Endometrium (tissue), 2 donors: ENCODE data around the gene RGS9.
A peak's percentile ranks its signal among the peaks of the same experiment; 100 is the strongest.
"Not testable (repeated sequence)": the region's sequence is repeated elsewhere in the genome, so short reads cannot be mapped to it uniquely, and the experiment has no call there.

Experiments
- FAIRE-seq: peaks from 2 replicates; lab custom pipeline; 2012; peaks lifted over from hg19 to GRCh38; lab: Jason Lieb, UNC
- donor health status: control.
- donor health status: control.

The RGS9 gene

GRCh38 chr17:65183736-65184135, 46.6 kb downstream of the RGS9 start:
- no peak for FAIRE-seq

DNA sequence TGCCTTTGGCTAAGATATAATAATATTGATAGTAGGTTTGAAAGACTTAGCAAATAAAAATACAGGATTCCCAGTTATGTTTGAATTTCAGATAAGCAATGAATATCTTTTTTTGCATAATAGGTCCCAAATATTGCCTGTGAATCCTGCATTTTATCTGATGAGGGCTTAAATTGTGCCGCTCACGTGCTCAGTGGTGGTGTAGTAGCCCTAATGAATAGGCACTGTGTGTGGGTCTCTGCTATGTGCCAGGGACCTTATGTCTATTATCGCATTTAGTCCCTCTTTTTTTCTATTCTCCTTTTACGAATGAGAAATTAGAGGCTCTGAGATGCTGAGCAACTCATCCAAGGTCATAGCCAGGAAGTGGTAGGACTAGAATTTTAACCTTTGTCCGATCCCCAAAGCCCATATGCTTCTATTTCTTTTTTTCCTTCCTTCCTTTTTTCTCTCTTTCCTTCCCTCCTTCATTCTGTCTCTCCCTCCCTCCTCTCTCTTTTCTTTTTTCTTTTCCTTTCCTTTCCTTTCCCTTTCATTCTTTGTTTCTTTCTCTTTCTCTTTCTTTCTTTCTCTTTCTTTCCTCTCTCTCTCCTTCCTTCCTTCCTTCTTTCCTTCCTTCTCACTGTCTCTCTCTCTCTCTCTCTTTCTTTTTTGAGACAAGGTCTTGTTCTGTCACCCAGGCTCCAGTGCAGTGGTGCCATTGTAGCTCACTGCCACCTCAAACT, 47.2 kb downstream of the RGS9 start:
- no peak for FAIRE-seq

DNA sequence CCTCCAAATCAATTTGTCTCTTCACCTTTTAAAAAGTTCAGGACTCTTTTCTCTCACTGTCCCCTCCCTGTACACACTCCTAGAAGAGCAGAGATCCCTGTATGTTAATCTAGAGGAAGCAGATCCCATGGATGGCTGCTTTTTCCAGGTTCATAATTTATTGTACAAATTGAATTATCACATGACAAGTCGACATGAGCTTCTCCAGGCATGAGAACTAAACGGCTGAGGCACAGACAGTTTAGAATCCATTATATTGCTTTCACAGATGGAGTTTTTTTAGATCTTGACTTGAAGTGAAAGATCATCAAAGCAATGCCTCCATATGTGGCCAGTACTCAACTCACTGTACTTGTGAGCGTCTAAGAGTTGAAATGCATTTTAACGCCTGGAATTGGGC, 47.9 kb downstream of the RGS9 start:
- no peak for FAIRE-seq

DNA sequence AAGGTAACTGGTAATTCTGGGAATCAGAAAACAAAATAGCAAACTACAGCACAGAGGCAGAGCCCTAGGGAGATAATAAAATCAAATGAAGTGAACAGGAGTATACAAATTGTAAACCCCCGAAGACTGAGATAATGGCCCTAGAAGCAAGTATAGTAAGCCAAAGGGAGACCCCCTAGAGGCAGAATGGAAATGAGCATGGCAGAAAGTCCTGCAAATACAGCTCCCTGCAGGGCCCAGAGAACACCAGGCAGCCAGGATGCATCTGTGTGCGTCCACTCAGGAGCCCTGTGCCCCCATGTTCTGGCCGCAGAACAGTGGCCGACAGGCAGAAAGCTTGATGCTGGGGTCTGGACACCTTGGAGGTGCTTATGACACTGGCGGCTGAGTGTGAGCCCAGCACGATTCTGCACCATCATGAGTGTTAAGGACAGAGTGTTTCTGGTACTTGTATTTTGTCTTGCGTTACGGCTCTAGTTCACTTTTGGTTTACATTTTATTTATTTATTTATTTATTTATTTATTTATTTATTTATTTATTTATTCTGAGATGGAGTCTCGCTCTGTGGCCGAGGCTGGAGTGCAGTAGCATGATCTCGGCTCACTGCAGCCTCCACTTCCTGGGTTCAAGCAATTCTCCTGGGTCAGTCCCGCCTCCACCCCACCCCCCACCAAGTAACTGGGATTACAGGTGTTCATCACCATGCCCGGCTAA, 48.7 kb downstream of the RGS9 start:
- FAIRE-seq, result no peak

- FAIRE-seq, result no peak
Observed at GRCh38 chr17:65190467-65191097, 53.4 kb downstream of the RGS9 start.

DNA sequence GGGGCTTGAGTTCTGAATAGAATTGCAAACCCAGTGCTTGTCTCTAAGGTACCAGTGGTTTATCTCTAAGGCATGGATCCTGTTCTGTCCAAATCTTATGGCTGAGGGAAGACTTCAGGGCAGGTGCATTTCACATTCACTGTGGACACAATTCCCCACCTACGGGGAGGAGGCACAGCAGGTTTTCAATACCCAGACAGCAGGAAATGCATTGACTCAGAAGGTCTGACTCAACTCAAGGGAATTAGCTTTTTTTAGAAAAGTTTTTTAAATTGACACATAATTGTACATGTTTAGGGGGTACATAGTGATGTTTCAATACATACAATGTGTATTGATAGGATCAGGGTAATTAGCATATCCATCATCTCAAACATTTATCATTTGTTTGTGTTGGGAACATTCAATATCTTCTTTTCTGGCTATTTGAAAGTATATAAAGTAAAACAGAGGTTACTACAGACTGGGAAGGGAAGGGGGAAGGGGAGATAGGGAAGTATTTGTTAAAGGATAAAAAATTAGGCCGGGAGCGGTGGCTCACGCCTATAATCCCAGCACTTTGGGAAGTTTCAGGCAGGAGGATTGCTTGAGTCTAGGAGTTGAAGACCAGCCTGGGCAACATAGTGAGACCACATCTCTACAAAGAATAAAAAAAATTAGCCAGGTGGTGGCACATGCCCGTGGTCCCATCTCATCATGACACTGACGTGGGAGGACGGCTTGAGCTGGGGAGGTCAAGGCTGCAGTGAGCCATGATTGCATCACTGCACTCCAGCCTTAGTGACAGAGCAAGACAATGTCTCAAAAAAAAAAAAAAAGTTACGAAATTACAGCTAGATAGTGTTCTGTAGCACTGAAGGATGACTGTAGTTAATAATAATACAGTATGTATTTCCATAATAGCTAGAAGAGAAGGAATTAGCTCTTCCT, 54.9 kb downstream of the RGS9 start:
- FAIRE-seq, result no peak

DNA sequence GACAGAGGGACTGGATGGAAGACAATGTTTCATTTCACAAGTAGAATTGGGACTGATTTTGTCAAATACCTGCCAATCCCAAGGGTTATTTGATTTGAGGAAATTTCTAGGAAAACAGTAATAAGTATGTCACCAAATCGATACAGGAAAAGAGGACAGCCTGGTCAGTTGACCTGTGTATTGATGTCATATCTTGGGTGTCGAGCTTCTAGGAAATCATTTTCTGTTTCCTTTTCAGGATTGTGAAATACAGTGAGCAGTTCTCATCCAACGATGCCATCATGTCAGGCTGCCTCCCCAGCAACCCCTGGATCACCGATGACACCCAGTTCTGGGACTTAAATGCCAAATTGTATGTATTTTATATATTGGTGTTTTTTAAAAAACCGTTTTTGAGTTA, 56.1 kb downstream of the RGS9 start:
- no peak for FAIRE-seq

DNA sequence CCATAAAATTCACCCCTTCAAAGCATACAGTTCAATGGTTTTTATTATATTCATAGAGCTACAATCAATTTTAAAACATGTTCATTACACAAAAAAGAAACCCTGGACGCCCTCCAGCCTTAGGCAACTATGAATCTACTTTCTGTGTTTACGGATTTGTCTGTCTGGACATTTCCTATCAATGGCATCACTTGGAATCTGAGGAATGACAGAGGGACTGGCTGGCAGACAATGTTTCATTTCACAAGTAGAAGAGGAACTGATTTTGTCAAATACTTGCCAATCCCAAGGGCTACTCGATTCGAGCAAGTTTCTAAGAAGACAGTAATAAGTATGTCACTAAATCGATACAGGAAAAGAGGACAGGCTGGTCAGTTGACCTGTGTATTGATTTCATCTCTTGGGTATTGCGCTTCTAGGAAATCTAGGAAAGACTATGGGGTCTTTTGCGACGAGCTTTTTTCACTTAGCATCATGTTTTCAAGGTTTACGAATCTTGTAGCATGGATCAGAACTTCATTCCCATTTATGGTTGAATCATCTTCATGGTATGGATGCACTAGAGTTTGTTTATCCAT, 56.6 kb downstream of the RGS9 start:
- FAIRE-seq, result no peak

- FAIRE-seq, result no peak
Observed at GRCh38 chr17:65194670-65195334, 57.6 kb downstream of the RGS9 start.

DNA sequence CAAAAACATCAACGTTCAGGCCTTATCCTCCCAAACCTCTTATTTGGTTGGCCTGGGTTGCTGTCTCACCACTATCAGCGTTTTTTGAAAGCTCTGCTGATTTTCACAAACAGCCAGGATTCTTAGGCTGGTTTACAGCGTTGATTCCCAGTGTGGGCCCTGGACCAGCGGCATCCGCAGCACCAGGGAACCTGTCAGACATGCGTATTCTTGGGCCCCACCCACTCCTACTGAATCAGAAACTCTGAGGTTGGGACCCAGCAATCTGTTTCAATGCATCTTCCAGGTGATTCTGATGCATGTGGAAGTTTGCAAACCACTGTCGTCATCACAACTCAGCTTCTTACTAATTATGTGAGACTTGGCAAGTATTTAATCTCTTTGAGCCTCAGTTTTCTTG, 58.5 kb downstream of the RGS9 start:
- FAIRE-seq, result no peak

DNA sequence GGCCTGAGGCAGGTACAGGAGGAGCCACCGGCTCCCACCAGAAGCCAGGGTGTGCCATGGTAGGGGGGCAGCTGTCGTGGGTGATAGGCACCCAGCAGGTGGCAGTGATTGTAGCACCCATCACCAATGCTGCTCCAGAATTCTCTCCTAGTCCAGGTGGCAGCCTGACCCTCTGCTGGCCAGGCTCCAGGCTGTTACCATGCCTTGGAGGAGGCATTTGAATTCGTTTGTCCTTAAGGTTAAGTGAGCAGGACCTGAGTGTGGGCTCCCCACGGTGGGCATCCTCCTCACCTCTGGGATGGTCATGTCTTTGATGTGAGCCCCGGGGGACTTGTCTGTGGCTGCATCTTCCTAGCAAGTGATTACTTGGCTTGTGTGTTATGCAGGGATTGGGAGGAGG, 59.4 kb downstream of the RGS9 start:
- no peak for FAIRE-seq

DNA sequence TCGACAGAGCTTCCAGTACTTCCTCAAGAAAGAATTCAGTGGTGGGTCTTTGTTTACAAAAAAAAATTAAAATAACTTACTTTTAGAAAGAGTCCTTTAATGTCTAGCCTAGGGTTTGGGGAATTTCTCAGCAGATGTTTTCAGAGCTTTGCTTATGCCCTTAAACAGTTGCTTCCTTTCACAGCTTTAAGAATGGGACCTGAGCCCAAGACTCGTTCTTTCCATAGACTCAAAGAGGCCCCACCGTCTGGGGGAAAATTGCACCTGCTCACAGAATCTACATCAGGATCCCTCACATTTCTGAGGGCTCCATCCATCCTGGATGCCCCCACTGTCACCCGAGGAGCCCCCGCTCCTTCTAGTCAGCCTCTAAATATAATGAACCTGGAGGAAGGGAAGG, 60.0 kb downstream of the RGS9 start:
- no peak for FAIRE-seq

DNA sequence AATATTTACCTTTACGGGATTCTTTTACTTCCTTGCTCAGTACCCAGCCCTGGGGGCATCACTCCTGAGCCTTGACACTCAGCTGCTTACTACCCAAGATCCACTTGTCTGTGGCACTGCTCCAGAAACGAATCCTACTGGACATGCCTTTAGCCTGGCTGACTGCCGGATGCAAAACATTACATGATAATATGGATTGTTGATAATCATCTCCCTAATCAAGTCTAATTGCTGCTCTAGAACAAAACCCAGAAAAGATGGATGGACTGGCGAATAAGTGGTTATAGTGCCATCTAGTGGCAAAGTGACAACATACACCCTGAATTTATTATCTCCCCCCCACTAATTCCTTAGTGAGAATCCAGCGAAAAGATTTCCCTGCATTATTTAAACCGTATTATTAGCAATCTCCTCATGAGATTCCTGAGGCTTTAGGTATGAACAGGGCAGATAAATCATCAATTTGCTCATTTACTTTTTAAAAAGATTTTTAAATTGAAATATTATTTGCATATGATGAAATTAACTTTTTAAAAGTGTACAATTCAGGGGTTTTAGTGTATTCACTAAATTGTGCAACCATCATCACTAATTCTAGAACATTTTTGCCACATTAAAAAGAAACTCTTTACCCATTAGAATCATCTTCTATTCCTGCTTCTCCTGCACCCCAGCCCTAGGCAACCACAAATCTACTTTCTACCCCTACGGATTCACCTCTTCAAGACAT, 61.6 kb downstream of the RGS9 start:
- peak; percentile 91 for FAIRE-seq

DNA sequence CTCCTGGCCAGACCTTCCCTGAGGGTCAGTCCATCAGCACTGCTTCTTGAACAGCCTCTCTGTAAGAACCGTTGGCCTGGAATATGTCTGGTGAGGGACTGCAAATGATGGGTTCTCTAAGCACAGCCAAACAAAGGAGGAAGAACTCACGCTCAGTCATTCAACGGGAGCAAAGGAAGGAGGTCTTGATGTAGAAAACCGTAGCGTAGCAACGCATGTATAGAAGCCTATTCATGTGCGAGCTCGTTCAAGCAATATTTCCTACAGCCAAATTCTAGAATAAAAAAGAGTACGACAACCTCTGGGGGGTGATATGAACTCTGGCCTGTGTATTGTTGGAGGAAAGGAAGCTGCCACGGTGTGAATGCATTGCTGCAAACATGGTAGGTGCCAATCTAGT, 64.2 kb downstream of the RGS9 start:
- FAIRE-seq, result no peak

DNA sequence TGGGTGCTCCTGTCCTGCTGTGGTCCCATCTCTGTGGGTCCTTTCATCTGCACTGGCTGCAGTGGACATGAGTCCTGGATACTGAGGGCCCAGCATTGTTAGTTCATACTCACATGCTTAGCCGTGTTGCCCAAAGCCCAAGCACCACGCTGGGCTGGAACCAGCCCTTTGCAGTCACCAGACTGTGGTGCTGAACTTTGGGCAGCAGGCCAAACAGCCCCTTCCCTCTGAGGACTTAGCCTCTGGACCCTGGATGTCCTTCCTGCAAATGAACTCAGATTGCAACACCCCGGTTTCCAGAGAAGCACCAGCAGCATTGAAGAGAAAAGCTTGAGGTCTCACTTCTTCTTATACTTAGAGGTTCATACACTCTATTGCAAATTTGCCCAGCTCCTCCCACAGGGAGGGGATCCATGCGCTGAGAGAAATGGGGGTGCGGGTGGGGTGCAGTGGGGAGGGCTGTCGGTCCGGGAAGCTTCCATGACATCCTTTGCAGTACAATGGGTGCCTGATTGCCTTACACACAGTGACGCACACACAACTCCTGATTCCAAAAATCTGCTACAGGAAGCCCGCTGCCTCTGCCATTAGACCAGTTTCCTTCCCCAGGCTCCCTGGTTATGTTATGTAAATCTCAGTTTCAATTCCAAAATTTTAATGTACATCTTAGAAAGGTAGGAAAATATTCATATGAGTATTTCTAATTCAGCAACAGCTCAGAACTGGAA, 65.8 kb downstream of the RGS9 start:
- no peak for FAIRE-seq

DNA sequence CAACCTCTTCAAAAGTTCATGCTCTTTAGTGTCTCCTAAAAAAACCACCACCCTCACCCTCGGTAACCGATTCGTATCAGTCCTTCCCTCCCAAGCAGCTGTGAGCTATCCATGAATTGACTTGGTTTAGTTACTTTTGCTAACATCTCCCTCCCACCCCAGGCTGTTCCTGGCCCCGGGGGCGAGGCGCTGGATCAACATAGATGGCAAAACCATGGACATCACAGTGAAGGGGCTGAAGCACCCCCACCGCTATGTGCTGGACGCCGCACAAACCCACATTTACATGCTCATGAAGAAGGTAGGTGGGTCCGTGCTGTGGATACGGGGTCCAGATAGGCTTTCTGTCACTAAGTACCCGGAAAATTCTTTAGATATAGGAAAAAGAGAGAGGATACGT, 66.8 kb downstream of the RGS9 start:
- FAIRE-seq, result no peak

DNA sequence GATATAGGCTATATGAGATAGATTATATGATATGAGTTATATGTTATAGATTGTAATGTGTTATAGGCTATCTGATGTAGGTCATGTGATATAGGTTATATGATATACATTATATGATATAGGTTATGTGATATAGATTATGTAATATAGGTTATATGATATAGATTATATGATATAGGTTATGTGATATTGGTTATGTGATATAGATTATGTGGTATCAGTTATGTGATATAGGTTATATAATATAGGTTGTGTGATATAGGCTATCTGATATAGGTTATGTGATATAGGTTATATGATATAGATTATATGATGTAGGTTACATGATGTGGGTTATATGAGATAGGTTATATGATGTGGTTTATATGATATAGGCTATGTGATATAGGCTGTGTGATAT, 68.5 kb downstream of the RGS9 start:
- FAIRE-seq, result peak; percentile 67

DNA sequence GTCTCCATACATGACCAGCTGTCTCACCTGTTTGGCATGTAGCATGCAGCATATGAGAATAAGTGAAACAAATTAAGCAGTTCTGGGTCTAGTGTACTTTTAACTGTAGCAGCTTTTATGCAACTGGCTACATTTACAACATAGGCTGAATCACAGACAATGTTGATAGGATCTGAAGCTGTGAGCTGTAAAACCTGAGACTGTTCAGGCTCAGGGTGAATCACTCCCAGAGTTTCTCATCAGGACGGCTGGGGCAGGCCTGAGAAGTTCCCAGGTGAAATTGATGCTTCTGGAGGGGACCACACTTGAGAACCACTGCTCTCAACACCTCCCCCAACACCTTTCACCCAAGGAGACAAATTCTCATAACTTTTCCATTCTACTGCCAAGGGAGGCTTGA, 70.3 kb downstream of the RGS9 start:
- not testable (repeated sequence) for FAIRE-seq

DNA sequence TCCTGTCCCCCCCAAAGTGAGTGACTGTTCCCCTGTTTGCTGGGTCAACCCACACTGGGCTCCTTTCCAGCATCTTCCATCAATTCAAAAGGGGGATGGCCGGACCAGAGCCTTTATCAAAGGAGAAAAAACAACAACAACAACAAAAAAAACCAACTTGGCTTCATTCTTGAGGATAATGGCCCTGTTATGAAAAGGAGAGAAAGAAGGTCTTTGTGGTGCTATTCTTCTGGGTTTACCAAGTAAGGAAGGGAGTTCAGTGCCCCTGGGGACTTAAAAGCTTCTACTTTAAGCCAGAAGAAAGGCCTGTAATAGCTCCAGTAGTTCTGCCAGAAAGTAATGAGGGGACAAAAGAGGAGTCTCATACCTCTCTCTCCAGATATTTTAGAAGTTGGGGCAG, 71.5 kb downstream of the RGS9 start:
- no peak for FAIRE-seq

- no peak for FAIRE-seq
Observed at GRCh38 chr17:65218261-65218660, 81.1 kb downstream of the RGS9 start.
